ENCODE results near the gene FOXM1.
"Not testable (repeated sequence)": the region's sequence is repeated elsewhere in the genome, so short reads cannot be mapped to it uniquely, and the experiment has no call there.

The FOXM1 gene

GRCh38 chr12:2884810-2885209 lies 7.8 kb upstream of the FOXM1 start:
- no peak for DNase-seq

GRCh38 chr12:2879853-2880252 lies 2.9 kb upstream of the FOXM1 start:
- no peak for DNase-seq

DNA sequence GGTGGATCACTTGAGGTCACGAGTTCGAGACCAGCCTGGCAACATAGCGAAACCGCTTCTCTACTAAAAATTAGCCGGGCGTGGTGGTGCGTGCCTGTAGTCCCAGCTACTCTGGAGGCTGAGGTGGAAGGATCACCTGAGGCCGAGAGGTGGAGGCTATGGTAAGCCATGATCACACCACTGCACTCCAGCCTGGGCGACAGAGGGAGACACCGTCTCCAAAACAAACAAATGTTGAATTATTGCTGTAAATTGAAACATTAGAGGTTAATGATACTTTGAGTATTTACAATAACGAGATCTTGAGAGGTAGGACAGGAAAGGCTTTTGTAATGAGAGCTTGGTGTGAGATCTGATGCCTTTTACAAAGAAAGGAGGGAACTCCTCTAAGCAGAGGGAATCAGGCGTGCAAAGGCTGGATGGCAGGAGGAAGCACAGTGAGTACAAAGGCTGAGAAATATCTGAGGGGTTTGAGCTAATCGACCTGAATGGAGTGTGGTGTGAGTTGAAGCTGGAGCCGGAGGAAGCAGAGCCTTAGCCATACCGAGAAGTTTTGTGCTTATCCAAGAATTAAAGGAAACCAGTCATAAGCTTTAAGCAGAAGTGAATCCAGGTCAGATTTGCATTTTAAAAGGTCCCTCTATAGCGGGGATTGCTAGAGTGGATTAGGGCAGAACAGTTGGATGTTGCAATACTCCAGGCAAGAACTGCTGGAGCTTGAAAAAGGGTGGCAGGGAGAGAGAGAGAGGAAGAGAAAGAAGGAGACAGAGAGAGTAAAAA lies 1.2 kb upstream of the FOXM1 start:
- DNase-seq: peak; percentile 32

DNA sequence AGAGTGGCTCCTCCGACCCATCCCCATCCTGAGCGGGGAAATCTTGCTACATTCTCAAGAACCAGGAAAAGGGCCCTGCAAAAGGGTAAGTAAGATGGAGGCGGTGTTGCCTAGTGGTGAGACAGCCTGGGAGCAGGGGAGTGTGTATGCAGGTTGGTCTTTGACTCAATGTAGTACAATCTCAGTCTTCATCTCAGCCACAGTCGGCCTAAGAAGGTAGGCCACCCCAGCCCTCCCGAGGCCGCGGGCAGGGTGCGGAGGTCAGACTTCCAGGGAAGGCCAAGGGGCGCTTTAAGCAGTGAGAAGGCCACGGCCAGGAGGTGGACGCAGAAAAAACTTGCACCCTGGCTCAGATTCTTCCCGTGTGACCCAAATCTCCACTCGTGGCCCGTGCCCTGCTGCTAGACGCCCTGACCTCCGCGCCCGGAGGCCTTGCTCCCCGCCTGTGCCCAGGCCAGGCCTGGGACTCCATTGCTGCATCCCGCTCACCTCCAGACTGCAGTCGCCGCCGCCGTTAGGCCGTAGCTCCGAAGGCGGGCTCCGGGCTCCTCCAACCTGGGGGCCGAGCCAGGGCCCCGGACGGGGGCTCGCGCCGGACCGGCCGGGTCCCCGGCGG lies 435 bp downstream of the FOXM1 start:
- DNase-seq: peak; percentile 37

DNA sequence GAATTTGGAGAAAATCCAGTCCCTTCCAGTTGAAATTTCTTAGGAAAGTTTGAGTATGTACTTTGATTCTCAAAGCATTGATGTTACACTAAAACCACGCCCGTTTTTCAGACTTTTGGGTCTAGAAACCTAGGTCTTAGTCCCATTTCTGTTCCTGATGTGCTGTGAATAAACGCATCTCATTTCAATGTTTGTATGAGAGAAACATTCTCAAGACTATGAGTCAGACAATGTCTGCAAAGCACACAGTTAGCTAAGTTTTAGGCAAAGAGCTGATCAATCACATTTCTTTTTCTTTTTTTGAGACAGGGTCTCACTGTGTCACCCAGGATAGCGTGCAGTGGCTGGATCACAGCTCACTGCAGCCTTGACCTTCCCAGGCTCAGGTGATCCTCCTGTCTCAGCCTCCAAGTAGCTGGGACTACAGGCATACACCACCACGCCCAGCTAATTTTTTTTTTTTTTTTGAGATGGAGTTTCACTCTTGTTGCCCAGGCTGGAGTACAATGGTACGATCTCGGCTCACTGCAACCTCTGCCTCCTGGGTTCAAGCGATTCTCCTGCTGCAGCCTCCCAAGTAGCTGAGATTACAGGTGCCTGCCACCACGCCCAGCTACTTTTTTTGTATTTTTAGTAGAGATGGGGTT lies 7.9 kb downstream of the FOXM1 start:
- DNase-seq: peak; percentile 43

GRCh38 chr12:2864198-2864597 lies 12.8 kb downstream of the FOXM1 start:
- DNase-seq: no peak

DNA sequence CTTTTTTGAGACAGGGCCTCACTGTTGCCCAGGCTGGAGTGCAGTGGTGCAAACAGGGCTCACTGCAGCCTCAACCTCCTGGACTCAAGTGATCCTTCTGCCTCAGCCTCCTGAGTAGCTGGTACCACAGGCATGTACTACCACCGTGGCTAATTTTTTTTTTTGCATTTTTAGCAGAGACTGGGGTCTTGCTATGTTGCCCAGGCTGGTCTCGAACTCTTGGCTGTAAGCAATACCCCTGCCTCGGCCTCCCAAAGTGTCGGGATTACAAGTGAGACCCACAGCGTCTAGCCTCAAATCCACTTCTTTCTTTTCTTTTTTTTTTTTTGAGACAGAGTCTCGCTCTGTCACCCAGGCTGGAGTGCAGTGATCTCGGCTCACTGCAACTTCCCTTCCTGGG lies 13.6 kb downstream of the FOXM1 start:
- not testable (repeated sequence) for DNase-seq

DNA sequence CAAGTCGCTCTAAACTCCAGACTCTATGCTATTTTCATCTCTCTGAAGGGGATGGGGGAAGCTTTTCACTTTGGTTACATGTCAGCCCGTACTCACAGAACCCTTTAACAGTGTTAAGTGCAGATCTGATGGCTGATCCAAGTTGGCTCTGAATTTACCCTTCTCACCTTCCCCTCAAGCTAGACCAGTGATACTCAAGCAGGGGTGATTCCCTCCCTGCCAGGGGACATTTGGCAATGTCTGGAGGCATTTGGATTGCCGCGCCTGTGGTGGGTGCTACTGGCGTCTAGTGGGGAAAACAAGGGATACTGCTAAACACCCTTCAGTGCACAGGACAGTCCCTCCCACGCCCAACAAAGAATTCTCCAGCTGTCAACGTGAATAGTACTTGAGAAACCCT lies 14.1 kb downstream of the FOXM1 start:
- no peak for DNase-seq

- no peak for DNase-seq
These were observed 16.8 kb downstream of the FOXM1 start for GRCh38 chr12:2860170-2860569.

GRCh38 chr12:2858944-2859421 lies 18.0 kb downstream of the FOXM1 start:
- DNase-seq: no peak

DNA sequence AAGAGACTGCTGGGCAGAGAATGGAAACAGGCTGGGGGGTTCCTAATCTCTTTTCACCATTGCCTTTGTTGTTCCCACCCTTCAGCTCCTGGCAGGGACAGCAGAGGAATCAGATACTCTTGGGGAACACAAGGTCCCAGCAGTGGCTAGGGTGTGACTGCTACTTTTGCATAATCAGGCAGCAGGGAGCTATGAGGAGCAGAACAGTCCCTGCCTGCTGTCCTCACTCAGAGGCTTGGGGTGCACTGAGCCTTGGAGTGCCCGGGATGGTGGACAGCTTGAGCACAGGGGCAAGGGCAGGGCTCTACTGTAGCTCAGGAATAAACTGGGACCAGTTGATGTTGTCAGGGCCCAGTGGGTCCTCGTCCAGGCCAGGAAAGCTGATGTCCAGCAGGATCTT lies 18.6 kb downstream of the FOXM1 start:
- no peak for DNase-seq

DNA sequence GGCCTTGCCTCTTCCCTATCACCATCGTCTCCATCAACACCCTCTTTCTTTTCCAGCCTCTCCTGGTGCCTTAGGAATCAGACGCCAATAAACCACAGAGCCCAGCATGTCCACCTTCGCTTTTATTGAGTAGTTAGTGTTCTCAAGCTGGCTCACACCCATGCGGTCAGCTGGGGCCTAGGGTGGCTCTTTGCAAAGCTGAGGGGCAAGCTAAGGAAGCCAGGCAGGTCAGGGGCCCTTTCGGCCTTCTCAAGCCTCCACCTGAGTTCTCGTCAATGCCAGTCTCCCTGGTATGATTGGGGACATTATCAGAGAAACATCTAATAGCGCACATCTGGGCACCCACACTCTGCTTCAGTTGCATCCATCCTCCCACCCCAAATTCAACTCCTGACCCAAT lies 19.4 kb downstream of the FOXM1 start:
- no peak for DNase-seq

DNA sequence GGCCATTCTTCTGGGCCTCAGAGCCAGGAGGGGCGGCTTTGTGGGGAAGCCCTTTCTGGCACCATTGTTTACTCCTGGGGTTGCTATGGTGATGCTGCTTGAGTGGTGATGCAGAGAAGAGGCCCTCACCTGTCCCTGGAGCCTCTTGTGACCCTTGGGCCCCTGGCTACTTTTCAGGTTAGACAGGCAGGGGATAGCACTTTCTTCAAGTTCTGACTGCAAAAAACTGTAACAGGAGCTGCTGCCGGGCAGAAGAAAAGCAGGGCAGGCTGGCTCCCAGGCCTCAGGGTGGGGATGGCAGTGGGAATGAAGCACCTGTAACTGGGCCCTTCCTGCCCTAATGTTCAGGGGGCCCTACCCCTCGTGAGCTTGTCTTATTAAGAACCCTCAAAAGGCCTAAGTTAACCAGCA lies 19.9 kb downstream of the FOXM1 start, which contains the start of gene TEX52:
TEX52 (minus strand) TSS at position 19 of the 411 bp plus-strand sequence; CDS start at position 6, 13 bp downstream.
- no peak for DNase-seq

DNA sequence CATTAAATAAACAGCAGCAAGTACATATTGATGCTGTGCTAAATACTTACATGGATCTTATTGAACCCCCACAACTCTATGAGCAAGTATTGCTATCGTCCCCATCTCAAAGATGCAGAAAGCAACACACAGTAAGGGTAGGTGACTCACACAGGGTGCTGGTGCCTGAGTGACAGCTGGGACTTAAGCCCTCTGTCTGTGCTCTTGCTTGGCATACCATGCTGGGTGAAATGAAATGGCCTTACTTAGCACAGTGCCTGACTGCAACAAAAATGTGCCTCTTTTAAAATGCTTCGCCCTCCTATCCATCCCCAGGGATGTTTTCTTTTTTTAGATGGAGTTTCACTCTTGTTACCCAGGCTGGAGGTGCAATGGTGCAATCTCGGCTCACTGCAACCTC lies 20.9 kb downstream of the FOXM1 start:
- no peak for DNase-seq

- no peak for DNase-seq
These were observed 21.4 kb downstream of the FOXM1 start for GRCh38 chr12:2855546-2855945.

DNA sequence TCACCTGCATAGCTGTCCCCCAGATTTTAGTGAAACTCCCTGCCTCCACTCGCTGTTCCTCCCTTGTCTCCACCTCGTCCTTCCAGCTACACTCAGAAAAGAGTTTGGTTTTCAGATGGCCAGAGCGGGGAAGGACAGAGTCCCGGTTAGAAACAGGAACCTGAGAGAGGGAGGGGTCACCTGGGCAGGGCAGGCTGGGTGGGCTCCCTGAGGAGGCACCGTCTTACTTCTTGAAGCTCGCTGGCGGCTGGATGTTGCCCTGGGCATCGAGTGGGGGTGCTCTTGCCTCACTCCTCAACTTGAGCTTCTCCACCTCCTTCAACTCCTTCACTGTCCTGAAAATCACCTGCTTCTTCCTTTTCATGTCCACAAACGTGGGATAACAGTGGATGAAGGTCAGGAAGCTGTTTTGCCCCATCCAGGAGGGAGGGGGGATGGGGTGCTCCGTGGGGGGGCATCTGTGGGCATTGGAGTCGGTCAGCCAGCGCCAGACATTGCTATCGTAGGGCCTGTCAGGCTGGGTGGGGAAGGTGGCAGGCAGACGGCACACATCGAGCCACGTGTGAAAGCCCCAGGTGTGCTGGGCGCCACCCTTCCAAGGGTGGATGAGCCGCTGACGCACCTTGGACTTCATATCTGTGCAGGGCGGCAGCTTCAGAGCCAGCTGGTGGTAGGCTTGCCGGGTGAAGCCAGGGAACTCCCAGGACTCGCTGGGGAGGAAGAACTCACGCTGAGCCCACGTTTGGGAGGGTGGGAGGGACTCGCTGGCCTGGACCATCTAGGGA lies 22.1 kb downstream of the FOXM1 start:
- no peak for DNase-seq

- peak; percentile 82 for DNase-seq
These were observed 23.3 kb downstream of the FOXM1 start for GRCh38 chr12:2853626-2854025.

DNA sequence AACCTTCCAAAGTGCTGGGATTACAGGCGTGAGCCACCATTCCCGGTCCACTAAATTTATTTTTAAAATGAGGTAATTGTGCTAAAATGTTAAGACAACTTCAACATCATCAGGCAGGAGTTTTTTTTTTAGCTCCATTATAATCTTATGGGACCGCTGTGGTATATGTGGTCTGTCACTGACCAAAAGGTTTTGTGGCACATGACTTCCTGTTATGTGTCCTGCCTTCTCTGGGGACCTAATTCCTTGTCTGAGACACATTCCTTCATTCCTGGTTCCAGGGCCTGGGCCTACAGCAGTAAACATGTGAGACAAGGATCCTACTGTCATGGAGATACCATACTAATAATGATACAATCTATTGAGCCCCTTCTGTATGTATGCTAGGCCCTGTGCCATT lies 25.0 kb downstream of the FOXM1 start:
- no peak for DNase-seq

DNA sequence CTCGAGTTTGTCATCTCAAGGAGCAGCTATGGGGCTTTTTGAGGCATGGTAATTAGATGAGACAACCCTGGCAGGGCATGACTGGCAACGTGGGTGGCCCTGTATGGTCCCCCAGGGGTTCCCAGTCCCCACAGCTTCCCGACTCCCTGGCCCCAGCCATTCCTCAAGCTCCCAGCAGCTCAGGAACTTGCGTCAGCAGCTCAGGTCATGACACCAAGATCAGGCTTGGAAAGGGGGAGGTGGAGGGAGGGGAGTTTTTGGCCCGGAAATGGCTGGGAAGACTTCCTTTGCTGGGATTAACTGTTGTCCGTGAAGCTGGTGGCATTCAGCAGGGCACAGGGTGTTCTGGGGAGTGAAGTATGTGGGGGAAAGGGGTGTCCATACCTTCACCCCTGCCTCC lies 31.7 kb downstream of the FOXM1 start:
- DNase-seq: peak; percentile 79

DNA sequence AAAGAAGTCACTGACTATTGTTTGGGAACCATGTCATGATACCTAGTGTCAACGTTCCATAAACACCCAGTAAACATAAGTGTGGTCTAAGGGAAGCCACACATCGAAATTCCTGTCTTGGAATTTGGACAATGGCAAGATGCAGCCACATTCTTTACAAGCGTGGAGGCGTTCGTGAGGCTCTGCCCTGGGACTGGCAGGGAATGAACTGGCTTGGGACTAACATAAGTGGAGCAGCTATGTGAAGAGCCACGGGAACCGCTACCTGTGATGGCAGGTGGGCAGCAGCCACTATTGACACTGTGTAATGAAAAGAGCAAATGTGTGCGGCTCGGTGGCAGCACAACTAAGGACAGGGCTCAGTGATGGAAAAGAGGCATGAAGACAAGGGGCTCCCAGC lies 32.2 kb downstream of the FOXM1 start:
- DNase-seq: peak; percentile 29

DNA sequence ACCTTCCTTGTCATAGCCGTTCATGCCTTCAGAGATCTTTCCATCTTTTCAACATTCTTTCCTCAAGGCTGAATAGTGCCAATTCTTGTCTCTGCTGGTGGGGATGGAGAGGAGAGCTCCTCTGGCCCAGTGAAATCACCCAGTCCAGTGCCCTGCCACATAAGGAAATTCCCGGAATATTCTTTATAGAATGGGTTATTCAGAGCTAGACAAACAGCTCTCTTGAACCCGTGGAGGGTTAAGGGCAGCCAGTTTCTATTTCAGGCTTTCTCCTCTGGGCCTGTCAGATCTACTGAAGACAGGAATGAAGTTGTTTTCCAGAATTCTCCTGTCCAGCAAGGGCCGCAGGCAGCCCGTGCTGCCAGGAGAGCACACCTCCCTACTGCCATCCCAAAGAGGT lies 34.0 kb downstream of the FOXM1 start:
- no peak for DNase-seq

DNA sequence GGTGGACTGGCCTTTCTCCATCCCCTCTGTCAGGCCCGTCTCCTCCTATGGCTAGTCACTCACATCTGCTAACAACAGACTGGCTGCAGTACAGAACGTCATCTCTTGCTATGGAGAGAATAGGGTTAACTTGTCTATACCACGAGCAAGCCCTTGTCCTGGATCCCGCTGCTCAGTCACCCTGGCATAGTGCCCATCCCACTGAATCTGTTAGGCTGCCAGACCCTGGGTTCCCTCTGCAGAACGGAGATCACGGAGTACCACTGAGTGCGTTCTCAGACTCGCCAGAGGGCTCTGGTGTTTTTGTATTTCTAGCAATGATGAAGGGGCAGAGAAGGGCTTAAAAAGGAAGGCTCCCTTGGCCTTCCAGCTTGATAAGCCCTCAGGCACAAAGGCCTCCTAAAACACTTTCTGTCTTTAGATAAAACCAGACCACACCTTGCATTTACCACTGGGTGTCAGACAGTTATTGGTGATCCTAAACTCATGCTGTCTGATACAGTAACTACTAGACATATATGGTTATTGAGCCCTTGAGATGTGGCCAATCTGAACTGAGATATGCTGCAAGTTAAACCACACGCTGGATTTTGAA lies 35.8 kb downstream of the FOXM1 start:
- no peak for DNase-seq

GRCh38 chr12:2836574-2836973 lies 40.4 kb downstream of the FOXM1 start:
- DNase-seq: no peak
